IMR-90 (cell line): ENCODE data around the gene SERHL2. TPM values are rescaled to one million over a fixed set of nuclear protein-coding genes. Genes with fewer than 3 reads are reported as not detected.

Source experiments
- ATAC-seq: fragments of 200-7000 bp; cut with Tn5 transposase; 2 replicates; pipeline ENCODE4 v1.9.1; 2020; ENCODE audit warnings: low read depth, mild to moderate bottlenecking, moderate library complexity
- BruUV-seq: library from RNA; stranded (reverse); fragments of 400-500 nt; replicated peaks from 2 replicates; lab custom pipeline; 2021; lab: Mats Ljungman, UMichigan
- CTCF ChIA-PET: fragments of 300-600 bp; formaldehyde crosslinking; extraction: SDS; loops from one replicate; lab custom pipeline; 2021; ENCODE audit warnings: antibody characterized with exemption; lab: Yijun Ruan, JAX
- POLR2A ChIA-PET: fragments of 300-600 bp; sonication (Branson Sonifier 250); formaldehyde crosslinking; loops from one replicate; lab custom pipeline; 2022; ENCODE audit warnings: antibody characterized with exemption; ENCODE audit not compliant: unreplicated experiment; lab: Charles Lee
- DNase-seq: peaks from one replicate; pipeline ENCODE4 v3.0.0; 2013
- H2AFZ ChIP-seq: replicated peaks from 2 replicates; pipeline ENCODE3; 2013; ENCODE audit warnings: low read length, mild to moderate bottlenecking; ENCODE audit not compliant: poor library complexity
- H2AK5ac ChIP-seq: 2 replicates; pipeline ENCODE4 v1.6.1; 2013; ENCODE audit warnings: low read depth, low read length, inconsistent platforms
- H2AK9ac ChIP-seq: replicated peaks from 2 replicates; pipeline ENCODE3; 2013; ENCODE audit warnings: mild to moderate bottlenecking, low read depth, low read length, moderate library complexity; ENCODE audit not compliant: poor library complexity
- H2BK120ac ChIP-seq: 2 replicates; pipeline ENCODE4 v1.6.1; 2013; ENCODE audit warnings: low read depth, low read length, inconsistent platforms
- H2BK15ac ChIP-seq: 3 replicates; pipeline ENCODE4 v1.6.1; 2013; ENCODE audit warnings: low read depth, low read length, inconsistent platforms
- H2BK20ac ChIP-seq: 2 replicates; pipeline ENCODE4 v1.6.1; 2013; ENCODE audit warnings: low read depth, mild to moderate bottlenecking, inconsistent platforms, low read length, moderate library complexity
- H2BK5ac ChIP-seq: 2 replicates; pipeline ENCODE4 v1.6.1; 2013; ENCODE audit warnings: mild to moderate bottlenecking, low read depth, low read length, inconsistent platforms; ENCODE audit not compliant: poor library complexity, severe bottlenecking
- H3K14ac ChIP-seq: replicated peaks from 2 replicates; pipeline ENCODE4 v1.6.1; 2013; ENCODE audit warnings: low read depth, low read length, inconsistent platforms
- H3K18ac ChIP-seq: 2 replicates; pipeline ENCODE4 v1.6.1; 2013; ENCODE audit warnings: low read depth, low read length, control low read depth
- H3K23ac ChIP-seq: 2 replicates; pipeline ENCODE4 v1.6.1; 2013; ENCODE audit warnings: low read depth, low read length, inconsistent platforms
- H3K27ac ChIP-seq: 2 replicates; pipeline ENCODE4 v1.5.1; 2013; ENCODE audit warnings: mild to moderate bottlenecking, control low read depth, low read length; ENCODE audit not compliant: insufficient read depth
- H3K27me3 ChIP-seq: 2 replicates; pipeline ENCODE4 v1.6.1; 2013; ENCODE audit warnings: low read length; ENCODE audit not compliant: control insufficient read depth, insufficient read depth
- H3K36me3 ChIP-seq: 2 replicates; pipeline ENCODE4 v1.6.1; 2013; ENCODE audit warnings: low read length, mixed read lengths; ENCODE audit not compliant: control insufficient read depth, insufficient read depth
- H3K4ac ChIP-seq: 2 replicates; pipeline ENCODE4 v1.6.1; 2013; ENCODE audit warnings: low read depth, low read length, inconsistent platforms
- H3K4me1 ChIP-seq: 2 replicates; pipeline ENCODE4 v1.6.1; 2013; ENCODE audit warnings: low read length, mixed read lengths; ENCODE audit not compliant: control insufficient read depth, insufficient read depth
- H3K4me2 ChIP-seq: 2 replicates; pipeline ENCODE4 v1.6.1; 2013; ENCODE audit warnings: low read depth, mild to moderate bottlenecking, control low read depth, low read length, moderate library complexity
- H3K4me3 ChIP-seq: 2 replicates; pipeline ENCODE4 v1.5.1; 2013; ENCODE audit warnings: low read depth, mild to moderate bottlenecking, control low read depth, low read length, moderate library complexity; ENCODE audit not compliant: insufficient read depth
- H3K56ac ChIP-seq: 2 replicates; pipeline ENCODE4 v1.6.1; 2013; ENCODE audit warnings: low read length, inconsistent platforms; ENCODE audit not compliant: insufficient read depth; ENCODE audit errors: extremely low read depth
- H3K79me1 ChIP-seq, 2 experiments: 2 replicates each; pipeline ENCODE4 v1.6.1; 2013; ENCODE audit warnings: low read length in 2 of 2, inconsistent platforms in 1 of 2, low read depth in 1 of 2
- H3K9ac ChIP-seq: 2 replicates; pipeline ENCODE4 v1.6.1; 2013; ENCODE audit warnings: low read depth, low read length, control low read depth
- H3K9me1 ChIP-seq: 2 replicates; pipeline ENCODE4 v1.6.1; 2013; ENCODE audit warnings: low read length, inconsistent platforms; ENCODE audit not compliant: insufficient read depth
- H3K9me3 ChIP-seq: 2 replicates; pipeline ENCODE4 v1.6.1; 2013; ENCODE audit warnings: low read length; ENCODE audit not compliant: control insufficient read depth, insufficient read depth
- H4K20me1 ChIP-seq: 2 replicates; pipeline ENCODE4 v1.6.1; 2013; ENCODE audit warnings: low read length, inconsistent platforms; ENCODE audit not compliant: insufficient read depth
- H4K5ac ChIP-seq: 2 replicates; pipeline ENCODE4 v1.6.1; 2013; ENCODE audit warnings: mild to moderate bottlenecking, low read depth, low read length, control low read depth
- H4K8ac ChIP-seq, 2 experiments: 2 replicates each; pipeline ENCODE4 v1.6.1; 2013; ENCODE audit warnings: low read depth in 2 of 2, low read length in 2 of 2, control low read depth in 1 of 2, inconsistent platforms in 1 of 2
- H4K91ac ChIP-seq: 2 replicates; pipeline ENCODE4 v1.6.1; 2013; ENCODE audit warnings: low read depth, low read length, inconsistent platforms; ENCODE audit not compliant: insufficient read depth
- BHLHE40 ChIP-seq: fragments of 150-350 bp; IDR thresholded peaks from 2 replicates; pipeline ENCODE4 v1.6.1; 2016; ENCODE audit warnings: mild to moderate bottlenecking, low read depth, low read length
- CHD1 ChIP-seq: IDR thresholded peaks from 2 replicates; pipeline ENCODE4 v1.6.1; 2012; ENCODE audit warnings: low read depth, low read length, improper control_type of control experiment
- MAFK ChIP-seq: IDR thresholded peaks from 2 replicates; pipeline ENCODE4 v1.6.1; 2012; ENCODE audit warnings: low read depth, low read length, improper control_type of control experiment
- NFE2L2 ChIP-seq: fragments of 150-350 bp; IDR thresholded peaks from 2 replicates; pipeline ENCODE4 v1.6.1; 2016; ENCODE audit warnings: low read depth, mild to moderate bottlenecking, low read length
- RCOR1 ChIP-seq: IDR thresholded peaks from 2 replicates; pipeline ENCODE4 v1.6.1; 2012; ENCODE audit warnings: mild to moderate bottlenecking, low read length, improper control_type of control experiment; ENCODE audit not compliant: insufficient replicate concordance
- WGBS, 2 experiments: methylation state at CpG; one replicate each; pipeline versions ENCODE4 v1.1.5 to v1.1.7; 2013; ENCODE audit warnings: missing lambda C conversion rate in 2 of 2; ENCODE audit not compliant: insufficient read length in 1 of 2; ENCODE audit errors: extremely low coverage in 2 of 2; 5-methylcytosine and 5-hydroxymethylcytosine counted together
- dilution Hi-C: fragments of 300-500 bp; cut with HindIII; formaldehyde crosslinking; loops from one replicate; pipeline ENCODE4 v1.14.3; 2018; ENCODE audit warnings: low sequenced_read_pairs; ENCODE audit not compliant: unreplicated experiment
- in situ Hi-C: fragments of 300-500 bp; cut with MboI; formaldehyde crosslinking; loops from 3 replicates; pipeline ENCODE4 v1.14.3; 2019; ENCODE audit warnings: low sequenced_read_pairs, inconsistent platforms, mixed read lengths
- intact Hi-C: fragments of 100-400 bp; cut with micrococcal nuclease; formaldehyde crosslinking; loops from 2 replicates; pipeline ENCODE4 v1.10.0; 2022
- polyA plus RNA-seq, 3 experiments: library from polyadenylated mRNA; depleted of rRNA; stranded (reverse); fragments of >200 nt; gene quantifications; 2 replicates each; pipeline ENCODE4 v1.2.3, GENCODE V29; 2012; ENCODE audit warnings: low replicate concordance in 1 of 3
- total RNA-seq: library from RNA; depleted of rRNA; stranded (reverse); fragments of >200 nt; gene quantifications from 2 replicates; pipeline ENCODE4 v1.2.3, GENCODE V29; 2012
- TF ChIP-seq, protein P1 (sequence below): fragments of 150-350 bp; IDR thresholded peaks from 2 replicates; pipeline ENCODE4 v1.6.1; 2016; ENCODE audit warnings: low read depth, mild to moderate bottlenecking, low read length, moderate library complexity, borderline replicate concordance
- TF ChIP-seq, protein P2 (sequence below): conservative IDR thresholded peaks from 2 replicates; pipeline ENCODE4 v1.5.1; 2012; ENCODE audit warnings: mild to moderate bottlenecking, low read depth, low read length, improper control_type of control experiment

Gene SERHL2
- total and polyA plus RNA-seq, 2 of the 4 experiments (the other 2 are of a cell fraction) = 4.5 to 5.0 TPM

DNA sequence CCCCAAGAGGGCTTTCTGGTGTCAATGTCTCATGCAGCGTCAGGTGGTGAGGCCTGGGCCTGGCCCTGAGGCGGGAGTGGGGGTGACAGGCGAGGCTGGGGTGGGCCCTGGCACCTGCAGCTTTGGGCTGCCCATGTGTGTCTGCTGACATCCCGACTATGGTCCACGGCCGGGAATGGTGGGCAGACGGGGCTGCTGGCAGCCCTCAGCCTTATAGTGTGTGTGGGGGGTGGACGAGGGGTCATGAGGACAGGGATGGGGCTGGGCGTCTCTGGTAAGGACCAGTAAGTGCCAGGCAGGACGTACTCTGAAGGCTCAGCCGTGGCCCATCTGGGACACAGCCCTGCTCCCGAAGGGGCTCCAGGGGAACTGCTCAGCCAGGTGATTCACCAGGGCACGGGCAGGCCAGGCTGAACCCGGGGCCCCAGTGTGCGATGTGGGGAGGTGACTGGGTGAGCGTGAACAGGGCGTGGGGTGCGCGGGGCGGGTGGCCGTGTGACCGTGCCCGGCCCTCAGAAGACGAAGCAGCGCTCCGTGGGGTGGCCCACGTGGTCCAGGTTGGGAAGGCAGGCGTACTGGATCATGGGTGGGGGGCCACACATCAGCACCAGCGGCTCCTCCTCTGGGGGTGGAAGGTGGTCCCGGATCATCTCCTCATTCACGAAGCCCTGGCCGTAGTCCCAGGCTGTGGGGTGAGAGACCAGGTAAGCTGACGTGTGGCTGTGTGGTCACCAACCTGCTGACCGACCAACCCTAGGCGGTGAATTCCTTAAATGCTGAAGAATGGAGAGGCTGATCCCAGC lies 65.7 kb downstream of the SERHL2 start:
- H3K4me2 ChIP-seq = no peak overlapping the region
- H3K79me1 ChIP-seq = peaks cover 0 to 23% of the 10 kb centered on the region in 2 experiments; a peak in 2 of 4 replicates
- TF ChIP-seq, protein P1, sequence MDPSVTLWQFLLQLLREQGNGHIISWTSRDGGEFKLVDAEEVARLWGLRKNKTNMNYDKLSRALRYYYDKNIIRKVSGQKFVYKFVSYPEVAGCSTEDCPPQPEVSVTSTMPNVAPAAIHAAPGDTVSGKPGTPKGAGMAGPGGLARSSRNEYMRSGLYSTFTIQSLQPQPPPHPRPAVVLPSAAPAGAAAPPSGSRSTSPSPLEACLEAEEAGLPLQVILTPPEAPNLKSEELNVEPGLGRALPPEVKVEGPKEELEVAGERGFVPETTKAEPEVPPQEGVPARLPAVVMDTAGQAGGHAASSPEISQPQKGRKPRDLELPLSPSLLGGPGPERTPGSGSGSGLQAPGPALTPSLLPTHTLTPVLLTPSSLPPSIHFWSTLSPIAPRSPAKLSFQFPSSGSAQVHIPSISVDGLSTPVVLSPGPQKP = no peak
- TF ChIP-seq CHD1 (no peak), NFE2L2 (no peak), BHLHE40 (no peak), RCOR1 (no peak), MAFK (no peak)
- TF ChIP-seq, protein P2, sequence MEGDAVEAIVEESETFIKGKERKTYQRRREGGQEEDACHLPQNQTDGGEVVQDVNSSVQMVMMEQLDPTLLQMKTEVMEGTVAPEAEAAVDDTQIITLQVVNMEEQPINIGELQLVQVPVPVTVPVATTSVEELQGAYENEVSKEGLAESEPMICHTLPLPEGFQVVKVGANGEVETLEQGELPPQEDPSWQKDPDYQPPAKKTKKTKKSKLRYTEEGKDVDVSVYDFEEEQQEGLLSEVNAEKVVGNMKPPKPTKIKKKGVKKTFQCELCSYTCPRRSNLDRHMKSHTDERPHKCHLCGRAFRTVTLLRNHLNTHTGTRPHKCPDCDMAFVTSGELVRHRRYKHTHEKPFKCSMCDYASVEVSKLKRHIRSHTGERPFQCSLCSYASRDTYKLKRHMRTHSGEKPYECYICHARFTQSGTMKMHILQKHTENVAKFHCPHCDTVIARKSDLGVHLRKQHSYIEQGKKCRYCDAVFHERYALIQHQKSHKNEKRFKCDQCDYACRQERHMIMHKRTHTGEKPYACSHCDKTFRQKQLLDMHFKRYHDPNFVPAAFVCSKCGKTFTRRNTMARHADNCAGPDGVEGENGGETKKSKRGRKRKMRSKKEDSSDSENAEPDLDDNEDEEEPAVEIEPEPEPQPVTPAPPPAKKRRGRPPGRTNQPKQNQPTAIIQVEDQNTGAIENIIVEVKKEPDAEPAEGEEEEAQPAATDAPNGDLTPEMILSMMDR = no peak
- no peak overlapping the region for H2BK5ac ChIP-seq
- no peak overlapping the region for H2BK15ac ChIP-seq
- ChIA-PET POLR2A (interaction anchor here (0.6 kb wide), 1 partner anchor 507 kb away, joined by 12 read pairs; no protein-coding TSS in a partner anchor), CTCF (no interaction called here)
- ATAC-seq = no peak
- no peak overlapping the region for H3K14ac ChIP-seq
- no peak overlapping the region for H4K91ac ChIP-seq
- no peak overlapping the region for H4K8ac ChIP-seq
- no peak overlapping the region for H3K18ac ChIP-seq
- peaks cover 23% of the 10 kb centered on the region for H3K36me3 ChIP-seq
- no peak overlapping the region for H3K23ac ChIP-seq
- no peak overlapping the region for H4K5ac ChIP-seq
- H2AK5ac ChIP-seq = no peak overlapping the region
- no peak overlapping the region for H3K4me3 ChIP-seq
- no peak overlapping the region for H2AFZ ChIP-seq
- peaks cover 30% of the 10 kb centered on the region for H4K20me1 ChIP-seq
- H3K9me1 ChIP-seq = peaks cover 16% of the 10 kb centered on the region; the same call in 1 of the 2 replicates
- no peaks in the 10 kb centered on the region for H3K9me3 ChIP-seq
- H3K56ac ChIP-seq = no peak overlapping the region
- BruUV-seq = TSS peak; percentile 98
- H2BK20ac ChIP-seq = no peak overlapping the region
- intact Hi-C loops (no loop called here), in situ Hi-C loops (no loop called here), dilution Hi-C loops (no loop called here)
- no peak overlapping the region for H3K9ac ChIP-seq
- H3K27me3 ChIP-seq = no peaks in the 10 kb centered on the region
- no peak overlapping the region for H2BK120ac ChIP-seq
- peaks cover 11% of the 10 kb centered on the region for H3K4me1 ChIP-seq
- WGBS, 2 experiments = 96% methylated on average over 17 of the region's 35 CpGs; no CpG with 5 or more reads in 1 of the 2 experiments
- no peak overlapping the region for H3K27ac ChIP-seq
- no peak for DNase-seq
- no peak overlapping the region for H3K4ac ChIP-seq
- H2AK9ac ChIP-seq = no peak overlapping the region
